Right cardiac atrium (tissue), 5 donors: ENCODE measurements around the gene APOBEC2. TPM values are rescaled to one million over a fixed set of nuclear protein-coding genes. Genes with fewer than 3 reads are reported as not detected.
"Not testable (repeated sequence)": the region's sequence is repeated elsewhere in the genome, so short reads cannot be mapped to it uniquely, and the experiment has no call there.

Experiments used
- ATAC-seq, 2 donors: fragments of 200-7000 bp; cut with Tn5 transposase; one replicate each; pipeline versions ENCODE4 v1.8.0 to v1.9.1; 2020; ENCODE audit warnings: moderate library complexity in 2 of 2, mild to moderate bottlenecking in 1 of 2
- DNase-seq, 3 donors: peaks; one replicate each; pipeline ENCODE4 v3.0.0-alpha.2; 2020
- H3K27ac ChIP-seq: one replicate; pipeline ENCODE4 v1.5.1; 2013; ENCODE audit warnings: mild to moderate bottlenecking, low read length, control low read depth, moderate library complexity
- H3K27me3 ChIP-seq: one replicate; pipeline ENCODE4 v1.6.1; 2013; ENCODE audit not compliant: control insufficient read depth, insufficient read depth
- H3K4me1 ChIP-seq: one replicate; pipeline ENCODE4 v1.6.1; 2013; ENCODE audit warnings: low read length; ENCODE audit not compliant: control insufficient read depth, insufficient read depth
- H3K4me3 ChIP-seq: one replicate; pipeline ENCODE4 v1.5.1; 2013; ENCODE audit warnings: low read length, control low read depth
- H3K9me3 ChIP-seq: one replicate; pipeline ENCODE4 v1.6.1; 2013; ENCODE audit warnings: low read length; ENCODE audit not compliant: control insufficient read depth
- whole genome bisulfite sequencing: extraction: QIAGEN DNeasy Blood & Tissue Kit; methylation state at CpG from one replicate; pipeline ENCODE4 v1.1.7; 2013; 5-methylcytosine and 5-hydroxymethylcytosine counted together
- intact Hi-C, 4 donors: fragments of 100-400 bp; cut with DNase I; formaldehyde crosslinking; loops; one replicate each; pipeline versions ENCODE4 v1.11.0 to v1.14.0; 2022 to 2023
- long read RNA-seq, 4 donors: library from polyadenylated mRNA; unstranded; transcript quantifications; one replicate each; pipeline ENCODE4 v2.0.0, GENCODE V29; 2020 to 2021
- polyA plus RNA-seq: library from polyadenylated mRNA; stranded (reverse); fragments of 200-250 nt; gene quantifications from one replicate; pipeline ENCODE4 v1.2.3, GENCODE V29; 2013
- total RNA-seq, 4 donors: library from RNA; stranded (reverse); fragmentation: NEBNext Ultra II Directional; extraction: Animal tissue kit (Norgen Biotek cat#: 25700); gene quantifications; one replicate each; pipeline ENCODE4 v1.2.1, GENCODE V29; 2021
- donor health status: healthy with polysubstance abuse.
- donor health status: DM: no; HTN: yes; CAD: no.
- donor health status: DM: no; HTN: no; CAD: no.
- donor health status: DM: no; HTN: yes; CAD: no; lungs with severe emphysema.
- donor health status: DM: yes; HTN: yes; CAD: no.

Gene APOBEC2
- total RNA-seq (100 to 1,000 TPM in 2 of 4 donors, 10 to 100 TPM in 2; 80.1 to 118 (median 91.6) TPM), polyA plus RNA-seq (137 TPM)
- long read RNA-seq, donor 1, transcript APOBEC2-201 (3 exons, 1,151 nt): major isoform, 70 of 74 reads
- long read RNA-seq, donor 1, partial matches to known transcripts: 4 of 74 reads
- long read RNA-seq, donor 1, other reads (novel, unspliced or antisense): 0 of 74 reads
- long read RNA-seq, donor 2, transcript APOBEC2-201 (3 exons, 1,151 nt): major isoform, 63 of 65 reads
- long read RNA-seq, donor 2, partial matches to known transcripts: 0 of 65 reads
- long read RNA-seq, donor 2, other reads (novel, unspliced or antisense): 2 of 65 reads
- long read RNA-seq, donor 3, transcript APOBEC2-201 (3 exons, 1,151 nt): major isoform, 114 of 122 reads
- long read RNA-seq, donor 3, partial matches to known transcripts: 6 of 122 reads
- long read RNA-seq, donor 3, other reads (novel, unspliced or antisense): 2 of 122 reads
- long read RNA-seq, donor 4, transcript APOBEC2-201 (3 exons, 1,151 nt): major isoform, 50 of 53 reads
- long read RNA-seq, donor 4, partial matches to known transcripts: 1 of 53 reads
- long read RNA-seq, donor 4, other reads (novel, unspliced or antisense): 2 of 53 reads

DNA sequence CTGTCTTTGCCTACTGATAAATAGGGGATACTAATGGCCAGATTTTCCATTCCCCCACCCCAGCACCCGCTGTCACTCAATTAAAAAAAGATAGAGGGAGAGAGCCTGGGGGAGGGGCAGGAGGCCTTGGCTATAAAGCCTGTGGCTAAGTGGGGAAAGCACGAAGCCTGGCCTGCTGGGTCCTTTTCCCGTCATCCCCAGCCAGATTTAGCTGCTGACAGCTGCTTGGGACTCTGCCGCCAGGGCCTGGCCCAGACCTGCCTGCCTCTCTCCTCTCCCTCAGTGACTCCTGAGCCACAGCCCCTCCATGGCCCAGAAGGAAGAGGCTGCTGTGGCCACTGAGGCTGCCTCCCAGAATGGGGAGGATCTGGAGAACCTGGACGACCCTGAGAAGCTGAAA lies at the start of gene APOBEC2:
Gene APOBEC2, plus strand, starts transcription at position 162 of the 400 bp plus-strand sequence. Its CDS starts 146 bp downstream, at position 308.
- ATAC-seq (peak; percentile 85 to 90), DNase-seq (peak; percentile 75 to 92 (median 90))
- 41% methylated on average over 5 of the region's 5 CpGs for WGBS
- Histone ChIP-seq H3K4me1 (peaks cover 7% of the 10 kb centered on the region), H3K27me3 (no peaks in the 10 kb centered on the region), H3K9me3 (no peaks in the 10 kb centered on the region), H3K27ac (peak within 1 kb of the TSS; percentile 81), H3K4me3 (peak within 1 kb of the TSS; percentile 36)
- intact Hi-C loops: no loop called here

- peak; percentile 75 to 80 for ATAC-seq
- H3K27me3 ChIP-seq, H3K9me3 ChIP-seq, H3K27ac ChIP-seq, H3K4me3 ChIP-seq, H3K4me1 ChIP-seq: not testable (repeated sequence)
- intact Hi-C loops: loop anchor here in 3 of 4 donors (5.0 to 10.0 kb wide), 3 partner anchors 56 to 61 kb away; no protein-coding TSS in a partner anchor
- WGBS: 11% methylated on average over 7 of the region's 7 CpGs
- peak; percentile 31 to 66 (median 57) for DNase-seq
Measured at GRCh38 chr6:41006217-41006616, 46.8 kb upstream of the APOBEC2 start.

- not testable (repeated sequence) for H3K27ac ChIP-seq, H3K9me3 ChIP-seq, H3K4me1 ChIP-seq, DNase-seq, H3K4me3 ChIP-seq, H3K27me3 ChIP-seq, ATAC-seq
- intact Hi-C loops: loop anchor here in 3 of 4 donors (5.0 to 10.0 kb wide), 3 partner anchors 55 to 60 kb away; no protein-coding TSS in a partner anchor
- 92% methylated on average over 4 of the region's 4 CpGs for WGBS
Measured at GRCh38 chr6:41006980-41007379, 46.0 kb upstream of the APOBEC2 start.

DNA sequence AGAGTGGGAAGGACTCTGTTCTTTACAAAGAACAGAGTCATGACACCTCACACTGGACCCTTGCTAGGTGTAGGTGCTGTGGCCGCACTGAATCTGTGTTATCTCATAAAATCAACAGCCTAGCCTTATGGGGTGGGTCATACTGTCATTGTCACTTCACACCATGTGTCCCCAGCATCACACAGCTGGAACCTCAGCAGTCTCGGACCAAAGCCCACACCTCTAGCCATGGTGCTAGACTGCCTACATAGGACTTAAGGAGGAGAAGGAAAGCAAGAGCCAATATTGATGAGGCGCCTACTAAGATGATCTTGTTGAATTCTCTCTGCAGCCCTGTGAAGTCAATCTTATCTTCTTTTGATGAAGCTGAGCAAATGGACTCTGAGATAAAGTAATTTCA lies 45.0 kb upstream of the APOBEC2 start:
- 90% methylated on average over 3 of the region's 3 CpGs for WGBS

DNA sequence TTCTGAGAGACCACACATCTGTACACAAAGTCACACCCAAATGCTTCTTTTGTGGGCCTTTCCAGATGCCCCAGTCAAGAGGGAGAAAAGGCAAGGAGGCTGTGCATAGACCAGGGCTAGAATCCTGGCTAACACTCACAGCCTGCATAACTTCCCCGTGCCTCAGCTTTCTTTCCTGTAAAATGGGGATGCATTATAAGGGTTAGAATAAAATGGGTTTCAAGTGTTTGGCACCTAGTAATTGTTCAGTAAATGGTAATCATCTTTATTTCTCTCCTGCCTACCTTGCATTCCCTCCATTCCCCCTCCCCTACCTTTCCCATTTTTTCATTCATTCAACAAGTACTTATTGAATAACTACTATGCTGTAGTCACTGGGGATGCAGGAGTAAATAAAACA lies 43.3 kb upstream of the APOBEC2 start:
- intact Hi-C loops: loop anchor here in 3 of 4 donors (5.0 to 10.0 kb wide), 3 partner anchors 53 to 58 kb away; no protein-coding TSS in a partner anchor
- no peak overlapping the region for H3K27ac ChIP-seq
- no peak overlapping the region for H3K4me3 ChIP-seq
- DNase-seq (no peak), ATAC-seq (no peak)
- peaks cover 2% of the 10 kb centered on the region for H3K4me1 ChIP-seq
- WGBS: 96% methylated on average over 1 of the region's 1 CpG
- no peaks in the 10 kb centered on the region for H3K27me3 ChIP-seq
- no peaks in the 10 kb centered on the region for H3K9me3 ChIP-seq

More for the DNA sequence above, 45.0 kb upstream of the APOBEC2 start:
- Histone ChIP-seq H3K27me3 (no peaks in the 10 kb centered on the region), H3K4me1 (peaks cover 2% of the 10 kb centered on the region), H3K4me3 (no peak overlapping the region), H3K9me3 (no peaks in the 10 kb centered on the region), H3K27ac (no peak overlapping the region)
- intact Hi-C loops: loop anchor here in 3 of 4 donors (5.0 to 10.0 kb wide), 3 partner anchors 54 to 59 kb away; no protein-coding TSS in a partner anchor
- ATAC-seq (no peak), DNase-seq (no peak)

DNA sequence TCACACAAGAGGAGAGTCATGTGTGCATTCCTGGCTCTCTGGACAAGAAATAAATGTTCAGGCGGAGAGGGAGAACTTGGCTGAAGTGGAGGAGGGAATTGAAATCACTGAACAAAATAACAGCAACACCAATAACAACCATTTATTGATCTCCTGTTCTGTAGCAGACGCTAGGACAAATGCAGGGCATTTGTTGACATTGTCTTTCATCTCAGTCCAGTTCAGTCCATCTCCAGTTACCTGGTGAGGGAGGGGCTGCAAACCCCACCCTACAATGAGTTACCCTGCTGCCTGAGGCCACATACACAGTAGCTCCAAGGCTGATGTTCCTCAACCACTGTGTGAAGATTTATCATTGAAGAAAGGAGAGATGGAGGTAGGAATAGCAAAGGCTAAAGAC lies 41.3 kb upstream of the APOBEC2 start:
- WGBS: 85% methylated on average over 2 of the region's 2 CpGs
- Histone ChIP-seq H3K4me3 (no peak overlapping the region), H3K9me3 (no peaks in the 10 kb centered on the region), H3K4me1 (peaks cover 2% of the 10 kb centered on the region), H3K27me3 (no peaks in the 10 kb centered on the region), H3K27ac (no peak overlapping the region)
- ATAC-seq (no peak), DNase-seq (no peak)
- intact Hi-C loops: no loop called here

GRCh38 chr6:41013466-41014153 lies 39.4 kb upstream of the APOBEC2 start:
- H3K9me3 ChIP-seq: no peaks in the 10 kb centered on the region
- no peak overlapping the region for H3K4me3 ChIP-seq
- intact Hi-C loops: no loop called here
- no peaks in the 10 kb centered on the region for H3K27me3 ChIP-seq
- H3K4me1 ChIP-seq: peaks cover 2% of the 10 kb centered on the region
- ATAC-seq (no peak), DNase-seq (no peak)
- H3K27ac ChIP-seq: no peak overlapping the region
- WGBS: 91% methylated on average over 5 of the region's 5 CpGs

DNA sequence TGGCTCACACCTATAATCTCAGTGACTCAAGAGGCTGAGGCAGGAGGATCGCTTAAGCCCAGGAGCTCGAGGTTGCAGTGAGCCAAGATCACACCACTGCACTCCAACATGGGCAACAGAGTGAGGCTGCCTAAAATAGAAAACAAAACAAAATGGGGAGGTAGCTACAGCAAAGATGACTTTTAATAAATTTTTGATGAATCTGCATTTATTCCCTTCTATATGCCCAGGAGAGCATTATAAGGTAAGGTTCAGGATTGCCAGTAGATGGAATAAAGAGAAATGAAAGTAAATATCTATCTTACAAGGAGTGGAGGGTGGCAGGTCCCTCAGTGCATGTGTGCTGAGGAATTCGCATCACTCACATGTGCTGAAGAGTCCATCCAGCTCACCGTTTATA lies 38.2 kb upstream of the APOBEC2 start:
- intact Hi-C loops: no loop called here
- Histone ChIP-seq H3K4me1 (peaks cover 2% of the 10 kb centered on the region), H3K27me3 (no peaks in the 10 kb centered on the region), H3K4me3 (no peak overlapping the region), H3K9me3 (no peaks in the 10 kb centered on the region), H3K27ac (no peak overlapping the region)
- no peak for DNase-seq
- no peak for ATAC-seq
- WGBS: 68% methylated on average over 4 of the region's 4 CpGs

DNA sequence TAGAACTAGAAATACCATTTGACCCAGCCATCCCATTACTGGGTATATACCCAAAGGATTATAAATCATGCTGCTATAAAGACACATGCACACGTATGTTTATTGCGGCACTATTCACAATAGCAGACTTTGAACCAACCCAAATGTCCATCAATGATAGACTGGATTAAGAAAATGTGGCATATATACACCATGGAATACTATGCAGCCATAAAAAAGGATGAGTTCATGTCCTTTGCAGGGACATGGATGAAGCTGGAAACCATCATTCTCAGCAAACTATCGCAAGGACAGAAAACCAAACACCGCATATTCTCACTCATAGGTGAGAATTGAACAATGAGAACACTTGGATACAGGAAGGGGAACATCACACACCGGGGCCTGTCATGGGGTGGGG lies 37.1 kb upstream of the APOBEC2 start:
- not testable (repeated sequence) for H3K4me3 ChIP-seq, ATAC-seq
- WGBS: 97% methylated on average over 4 of the region's 5 CpGs

DNA sequence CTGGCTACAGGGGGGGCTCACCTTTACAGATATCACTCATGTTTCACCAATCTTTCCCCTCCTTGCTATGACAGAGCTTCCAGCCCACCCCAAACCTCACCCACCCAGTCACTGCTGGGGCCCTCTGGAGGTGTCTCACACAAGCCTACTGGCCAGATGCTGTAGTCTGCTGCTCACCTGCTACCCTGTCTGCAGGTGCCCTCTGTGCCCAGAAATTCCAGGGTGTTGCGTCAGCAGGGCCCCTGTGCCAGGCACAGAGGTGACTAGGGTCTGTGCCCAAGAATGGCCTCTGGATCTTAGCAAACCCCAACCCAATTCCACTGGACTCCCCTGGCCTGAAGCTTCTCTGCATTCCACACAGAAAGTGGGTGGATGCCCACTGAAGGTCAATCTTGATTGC lies 35.3 kb upstream of the APOBEC2 start:
- 96% methylated on average over 1 of the region's 1 CpG for WGBS
- DNase-seq (no peak), ATAC-seq (no peak)
- H3K27ac ChIP-seq: no peak overlapping the region
- no peaks in the 10 kb centered on the region for H3K9me3 ChIP-seq
- intact Hi-C loops: no loop called here
- no peak overlapping the region for H3K4me3 ChIP-seq
- H3K4me1 ChIP-seq: no peaks in the 10 kb centered on the region
- H3K27me3 ChIP-seq: no peaks in the 10 kb centered on the region

More for the DNA sequence above, 37.1 kb upstream of the APOBEC2 start:
- H3K27me3 ChIP-seq, H3K27ac ChIP-seq, H3K4me1 ChIP-seq, DNase-seq, H3K9me3 ChIP-seq, intact Hi-C loops: not testable (repeated sequence)
